K562 (cell line): ENCODE results near the gene LLGL1. TPM values are rescaled to one million over a fixed set of nuclear protein-coding genes. Genes with fewer than 3 reads are reported as not detected.
A peak's percentile ranks its signal among the peaks of the same experiment; 100 is the strongest.

Source experiments
- ATAC-seq: fragments of 200-7000 bp; cut with Tn5 transposase; 3 replicates; pipeline ENCODE4 v1.9.1; 2020; ENCODE audit warnings: moderate library complexity
- BruUV-seq: library from RNA; stranded (reverse); fragments of 400-500 nt; replicated peaks from 2 replicates; lab custom pipeline; 2021; lab: Mats Ljungman, UMichigan
- CTCF ChIA-PET: fragments of 300-600 bp; formaldehyde crosslinking; extraction: SDS; loops from one replicate; lab custom pipeline; 2021; ENCODE audit warnings: low intra/inter-chr PET ratio; lab: Yijun Ruan, JAX
- POLR2A ChIA-PET: fragments of 300-600, 350-650 bp; sonication (Branson Sonifier 250); formaldehyde crosslinking; extraction: SDS; loops from one replicate; lab custom pipeline; 2021; ENCODE audit warnings: antibody characterized with exemption, inconsistent platforms; lab: Yijun Ruan, JAX
- DNase-seq, 4 experiments: peaks; one replicate each; pipeline versions ENCODE4 v3.0.0 to v3.0.0-alpha.2; 2011 to 2018; ENCODE audit warnings: low spot score in 3 of 4, mixed read lengths in 3 of 4; ENCODE audit errors: extremely low read depth in 1 of 4
- FAIRE-seq: peaks from 2 replicates; lab custom pipeline; 2011; peaks lifted over from hg19 to GRCh38; lab: Jason Lieb, UNC
- H2AFZ ChIP-seq: 2 replicates; pipeline ENCODE4 v1.6.0; 2011; ENCODE audit warnings: low read depth, low read length, control low read depth, inconsistent platforms
- H3K27ac ChIP-seq: fragments of 200-600 bp; 3 replicates; pipeline ENCODE4 v1.8.0; 2011; ENCODE audit warnings: low read depth, mild to moderate bottlenecking, control low read depth, inconsistent platforms, low read length, moderate library complexity, mixed read lengths; ENCODE audit errors: extremely low read depth
- H3K27me3 ChIP-seq, 2 experiments: fragments of 300-600 bp in 1 of 2; 2 replicates in 1 of 2; 3 replicates in 1 of 2; pipeline versions ENCODE4 v1.6.0 to v1.8.0; 2011; ENCODE audit warnings: inconsistent platforms in 2 of 2, low read length in 2 of 2, mild to moderate bottlenecking in 1 of 2, mixed read lengths in 1 of 2, moderate library complexity in 1 of 2; ENCODE audit not compliant: control insufficient read depth in 2 of 2, insufficient read depth in 2 of 2
- H3K36me3 ChIP-seq: fragments of 300-600 bp; 3 replicates; pipeline ENCODE4 v1.8.0; 2011; ENCODE audit warnings: mild to moderate bottlenecking, low read length, inconsistent platforms; ENCODE audit not compliant: control insufficient read depth, insufficient read depth
- H3K4me1 ChIP-seq, 2 experiments: fragments of 200-600 bp in 1 of 2; replicated peaks in 1 of 2; 2 replicates in 1 of 2; 3 replicates in 1 of 2; pipeline versions ENCODE4 v1.5.1 to v1.8.0; 2011; ENCODE audit warnings: inconsistent platforms in 2 of 2, low read length in 2 of 2, mild to moderate bottlenecking in 1 of 2, mixed read lengths in 1 of 2, moderate library complexity in 1 of 2; ENCODE audit not compliant: control insufficient read depth in 2 of 2, insufficient read depth in 2 of 2
- H3K4me2 ChIP-seq: 2 replicates; pipeline ENCODE4 v1.6.1; 2011; ENCODE audit warnings: low read length, control low read depth, inconsistent platforms, mixed read lengths; ENCODE audit not compliant: insufficient read depth
- H3K4me3 ChIP-seq: fragments of 200-600 bp; sonication (generic), shearing (Covaris generic); 2 replicates; pipeline ENCODE4 v1.5.1; 2016; ENCODE audit warnings: control low read depth, inconsistent platforms
- H3K79me2 ChIP-seq: fragments of 200-600 bp; 3 replicates; pipeline ENCODE4 v1.8.0; 2011; ENCODE audit warnings: low read length, inconsistent platforms; ENCODE audit not compliant: control insufficient read depth, insufficient read depth
- H3K9ac ChIP-seq, 2 experiments: 2 replicates each; pipeline versions ENCODE4 v1.6.0 to v1.6.1; 2011; ENCODE audit warnings: low read depth in 2 of 2, low read length in 2 of 2, control low read depth in 1 of 2, inconsistent platforms in 1 of 2, mild to moderate bottlenecking in 1 of 2, mixed read lengths in 1 of 2; ENCODE audit not compliant: insufficient read depth in 1 of 2
- H3K9me1 ChIP-seq: one replicate; pipeline ENCODE4 v1.6.0; 2011; ENCODE audit warnings: inconsistent platforms, mild to moderate bottlenecking, low read length, moderate library complexity; ENCODE audit not compliant: control insufficient read depth, insufficient read depth
- H3K9me3 ChIP-seq: replicated peaks from 2 replicates; pipeline ENCODE4 v1.5.1; 2011; ENCODE audit warnings: low read depth, low read length, inconsistent platforms; ENCODE audit not compliant: control insufficient read depth, insufficient read depth
- H4K20me1 ChIP-seq: replicated peaks from 2 replicates; pipeline ENCODE4 v1.6.1; 2011; ENCODE audit warnings: low read length, inconsistent platforms, mixed read lengths; ENCODE audit not compliant: control insufficient read depth, insufficient read depth
- NR2C1 ChIP-seq, 2 experiments: fragments of 450-650 bp; IDR thresholded peaks; 2 replicates each; pipeline ENCODE4 v1.6.1; 2017; ENCODE audit warnings: mild to moderate bottlenecking in 2 of 2, antibody characterized with exemption in 1 of 2, inconsistent platforms in 1 of 2, missing compliant biosample characterization in 1 of 2, missing genetic modification characterization in 1 of 2
- TSHZ1 ChIP-seq: fragments of 250-450 bp; sonication (Bioruptor Pico); IDR thresholded peaks from 2 replicates; pipeline ENCODE4 v1.4.0; 2020; ENCODE audit warnings: mild to moderate bottlenecking, moderate library complexity
- WGBS: fragments of 100-300 bp; shearing (Covaris generic); methylation state at CpG from one replicate; pipeline ENCODE4 v1.1.6; 2016; ENCODE audit warnings: low coverage, mixed read lengths; ENCODE audit not compliant: insufficient coverage; ENCODE audit errors: missing lambda C conversion rate; 5-methylcytosine and 5-hydroxymethylcytosine counted together
- in situ Hi-C: fragments of 300-500 bp; cut with MboI; formaldehyde crosslinking; loops from 4 replicates; pipeline ENCODE4 v1.15.0; 2018; ENCODE audit warnings: inconsistent platforms, mixed read lengths
- intact Hi-C: fragments of 100-400 bp; cut with micrococcal nuclease; formaldehyde crosslinking; loops from 2 replicates; pipeline ENCODE4 v1.14.2; 2022
- polyA plus RNA-seq, 8 experiments: library from polyadenylated mRNA; depleted of rRNA in 4 of 8; stranded (reverse) in 5 of 8; unstranded in 3 of 8; fragments of >200 nt; fragmentation: Nextera tagmentation in 2 of 8; fragmentation: Illumina TruSeq in 1 of 8; extraction: Ambion mirVana in 2 of 8; extraction: Trizol in 1 of 8; gene quantifications; 2 replicates each; pipeline versions ENCODE4 v1.2.1 to v1.2.3, GENCODE V29; 2011 to 2014; ENCODE audit warnings: inconsistent platforms in 1 of 8, missing spikeins in 1 of 8
- total RNA-seq, 7 experiments: library from RNA; depleted of rRNA in 6 of 7; stranded (reverse); fragments of >200 nt in 6 of 7; fragmentation: Illumina TruSeq in 2 of 7; extraction: Trizol in 2 of 7; gene quantifications; 2 replicates each; pipeline versions ENCODE4 v1.2.1 to v1.2.3, GENCODE V29; 2011 to 2021; ENCODE audit warnings: low replicate concordance in 1 of 7

Gene LLGL1
- total and polyA plus RNA-seq, 9 of the 15 experiments (the other 6 are each of a cell fraction or from before 2014, with no cell fraction given): 0.11 to 12.9 (median 5.3) TPM; not detected in 1

- H4K20me1 ChIP-seq: no peaks in the 10 kb centered on the region
- no peaks in the 10 kb centered on the region for H3K27me3 ChIP-seq
- no peaks in the 10 kb centered on the region for H3K36me3 ChIP-seq
- DNase-seq (no peak), ATAC-seq (no peak), FAIRE-seq (no peak)
- 83% methylated on average over 3 of the region's 4 CpGs for WGBS
- H3K27ac ChIP-seq: no peak overlapping the region
- in situ Hi-C loops (no loop called here), intact Hi-C loops (no loop called here)
- ChIA-PET POLR2A (interaction anchor here (0.9 kb wide), 1 partner anchor 30 kb away, joined by 4 read pairs; no protein-coding TSS in a partner anchor), CTCF (no interaction called here)
- peaks cover 8% of the 10 kb centered on the region; the same call in 2 of the 3 replicates for H3K79me2 ChIP-seq
- H3K9ac ChIP-seq: peak overlapping the region in 1 of 2 experiments; percentile 60; a peak in 2 of 4 replicates
- TF ChIP-seq NR2C1 (IDR thresholded peaks at IDR 0.05) (no peak), NR2C1 (tag; IDR thresholded peaks at IDR 0.05) (0 out of 2 replicates have a peak, but pooled peaks have one; percentile 50), TSHZ1 (no peak)
- BruUV-seq: no TSS peak
- H3K4me3 ChIP-seq: no peak overlapping the region
- no peak overlapping the region for H3K4me2 ChIP-seq
- H2AFZ ChIP-seq: no peak overlapping the region
- H3K4me1 ChIP-seq: peaks cover 4 to 38% of the 10 kb centered on the region in 2 experiments; a peak in 3 of 5 replicates
- no peaks in the 10 kb centered on the region for H3K9me3 ChIP-seq
- no peaks in the 10 kb centered on the region for H3K9me1 ChIP-seq
Observed at GRCh38 chr17:18229254-18229653, 3.8 kb downstream of the LLGL1 start.
